SK-N-SH (cell line): ENCODE data around the gene RALGDS. TPM values are rescaled to one million over a fixed set of nuclear protein-coding genes. Genes with fewer than 3 reads are reported as not detected.
A peak's percentile ranks its signal among the peaks of the same experiment; 100 is the strongest.

Experiments used
- CTCF ChIA-PET: fragments of 300-600, 350-600 bp; formaldehyde crosslinking; extraction: SDS; loops from one replicate; lab custom pipeline; 2021; lab: Yijun Ruan, JAX
- POLR2A ChIA-PET: fragments of 350-600 bp; sonication (Branson Sonifier 250); formaldehyde crosslinking; extraction: SDS; loops from one replicate; lab custom pipeline; 2020; ENCODE audit warnings: antibody characterized with exemption, inconsistent platforms; lab: Yijun Ruan, JAX
- DNase-seq: peaks from one replicate; pipeline ENCODE4 v3.0.0; 2012
- H2AFZ ChIP-seq: fragments of 200-600 bp; sonication (generic); 2 replicates; pipeline ENCODE4 v1.8.1; 2016; ENCODE audit warnings: antibody characterized with exemption, mild to moderate bottlenecking, low read depth
- H3F3A ChIP-seq: fragments of 200-600 bp; sonication (generic); replicated peaks from 2 replicates; pipeline ENCODE3; 2016; ENCODE audit warnings: antibody characterized with exemption, mild to moderate bottlenecking; ENCODE audit not compliant: insufficient read depth
- H3K27ac ChIP-seq, 2 experiments: fragments of 200-500 bp in 1 of 2; fragments of 200-600 bp in 1 of 2; sonication (Bioruptor generic) in 1 of 2; sonication (generic), shearing (Covaris generic) in 1 of 2; 2 replicates each; pipeline versions ENCODE4 v1.5.1 to v1.6.1; 2014 to 2016; ENCODE audit warnings: low read depth in 2 of 2, inconsistent platforms in 1 of 2, low read length in 1 of 2, mild to moderate bottlenecking in 1 of 2, mixed read lengths in 1 of 2
- H3K27me3 ChIP-seq: fragments of 200-600 bp; sonication (generic), shearing (Covaris generic); 2 replicates; pipeline ENCODE4 v1.6.1; 2016; ENCODE audit warnings: mixed run types; ENCODE audit not compliant: insufficient read depth
- H3K36me3 ChIP-seq, 2 experiments: fragments of 200-500 bp in 1 of 2; fragments of 200-600 bp in 1 of 2; sonication (Bioruptor generic) in 1 of 2; sonication (generic) in 1 of 2; replicated peaks in 1 of 2; 2 replicates each; pipeline versions ENCODE3 to v1.5.1; 2014 to 2016; ENCODE audit warnings: low read length in 1 of 2, mild to moderate bottlenecking in 1 of 2; ENCODE audit not compliant: insufficient read depth in 2 of 2, control insufficient read depth in 1 of 2
- H3K4me1 ChIP-seq, 2 experiments: fragments of 200-500 bp in 1 of 2; fragments of 200-600 bp in 1 of 2; sonication (Bioruptor generic) in 1 of 2; sonication (generic), shearing (Covaris generic) in 1 of 2; 2 replicates each; pipeline versions ENCODE4 v1.5.1 to v1.6.1; 2014 to 2016; ENCODE audit warnings: low read depth in 1 of 2, low read length in 1 of 2, mixed run types in 1 of 2; ENCODE audit not compliant: insufficient read depth in 2 of 2, control insufficient read depth in 1 of 2
- H3K4me2 ChIP-seq: fragments of 200-600 bp; sonication (generic), shearing (Covaris generic); 2 replicates; pipeline ENCODE4 v1.6.1; 2017; ENCODE audit warnings: mixed run types
- H3K4me3 ChIP-seq, 2 experiments: fragments of 200-500 bp in 1 of 2; fragments of 200-600 bp in 1 of 2; sonication (Bioruptor generic) in 1 of 2; sonication (generic), shearing (Covaris generic) in 1 of 2; 2 replicates each; pipeline versions ENCODE4 v1.5.1 to v1.8.1; 2014 to 2016; ENCODE audit warnings: low read depth in 2 of 2, inconsistent platforms in 1 of 2, low read length in 1 of 2, mild to moderate bottlenecking in 1 of 2, mixed read lengths in 1 of 2, moderate library complexity in 1 of 2
- H3K79me2 ChIP-seq: fragments of 200-600 bp; sonication (generic); 2 replicates; pipeline ENCODE4 v1.8.1; 2017; ENCODE audit warnings: mild to moderate bottlenecking; ENCODE audit not compliant: insufficient read depth
- H3K9ac ChIP-seq: fragments of 200-600 bp; sonication (generic); 2 replicates; pipeline ENCODE4 v1.6.1; 2017; ENCODE audit warnings: mixed run types
- H3K9me2 ChIP-seq: fragments of 200-600 bp; sonication (generic); 2 replicates; pipeline ENCODE4 v1.6.1; 2017; ENCODE audit warnings: mixed run types
- H3K9me3 ChIP-seq: fragments of 200-600 bp; sonication (generic); 2 replicates; pipeline ENCODE4 v1.6.1; 2017; ENCODE audit warnings: mixed run types, mild to moderate bottlenecking, moderate library complexity
- H4K20me1 ChIP-seq: fragments of 200-600 bp; sonication (generic); 2 replicates; pipeline ENCODE4 v1.6.1; 2017; ENCODE audit warnings: mild to moderate bottlenecking, mixed run types; ENCODE audit not compliant: insufficient read depth
- CHD2 ChIP-seq: fragments of 150-350 bp; IDR thresholded peaks from 2 replicates; pipeline ENCODE4 v1.6.1; 2018; ENCODE audit warnings: low read length; ENCODE audit not compliant: partially characterized antibody
- CTCF ChIP-seq: fragments of 200-600 bp; sonication (generic); IDR thresholded peaks from 2 replicates; pipeline ENCODE4 v1.6.1; 2017; ENCODE audit warnings: antibody characterized with exemption, mild to moderate bottlenecking, moderate library complexity
- EP300 ChIP-seq, 2 experiments: IDR thresholded peaks; 2 replicates each; pipeline versions ENCODE4 v1.4.0 to v1.6.1; 2012; ENCODE audit warnings: borderline replicate concordance in 1 of 2, low read depth in 1 of 2, low read length in 1 of 2
- EZH2phosphoT487 ChIP-seq: fragments of 200-600 bp; sonication (generic); IDR thresholded peaks from 2 replicates; pipeline ENCODE4 v1.6.1; 2017; ENCODE audit warnings: low read depth, mixed run types, mild to moderate bottlenecking, antibody characterized with exemption, moderate library complexity, borderline replicate concordance
- FOSL2 ChIP-seq: IDR thresholded peaks from 2 replicates; pipeline ENCODE4 v1.4.0; 2012; ENCODE audit warnings: low read depth, mild to moderate bottlenecking, moderate library complexity, borderline replicate concordance
- FOXJ3 ChIP-seq: sonication (generic); formaldehyde crosslinking; IDR thresholded peaks from 2 replicates; pipeline ENCODE4 v1.5.1; 2020; ENCODE audit warnings: mild to moderate bottlenecking, missing genetic modification reagents
- FOXM1 ChIP-seq: IDR thresholded peaks from 2 replicates; pipeline ENCODE4 v1.4.0; 2012; ENCODE audit warnings: low read depth, mild to moderate bottlenecking
- GATA2 ChIP-seq: sonication (generic); formaldehyde crosslinking; IDR thresholded peaks from 2 replicates; pipeline ENCODE4 v1.5.0; 2020; ENCODE audit warnings: mild to moderate bottlenecking, missing genetic modification reagents
- IRF3 ChIP-seq: fragments of 150-350 bp; IDR thresholded peaks from 2 replicates; pipeline ENCODE4 v1.6.1; 2016; ENCODE audit warnings: mild to moderate bottlenecking, low read depth, low read length
- JUND ChIP-seq: IDR thresholded peaks from 2 replicates; pipeline ENCODE4 v1.4.0; 2012
- MAX ChIP-seq: IDR thresholded peaks from 2 replicates; pipeline ENCODE4 v1.4.0; 2012; ENCODE audit warnings: low read depth
- MEF2A ChIP-seq: IDR thresholded peaks from 2 replicates; pipeline ENCODE4 v1.4.0; 2012; ENCODE audit warnings: low read depth, borderline replicate concordance
- MXI1 ChIP-seq: IDR thresholded peaks from 2 replicates; pipeline ENCODE4 v1.6.1; 2012; ENCODE audit warnings: mild to moderate bottlenecking, low read depth, low read length, improper control_type of control experiment
- NFIC ChIP-seq: IDR thresholded peaks from 2 replicates; pipeline ENCODE4 v1.4.0; 2012; ENCODE audit warnings: borderline replicate concordance
- NRF1 ChIP-seq: IDR thresholded peaks from 2 replicates; pipeline ENCODE4 v1.6.1; 2012; ENCODE audit warnings: low read depth, mild to moderate bottlenecking, low read length
- POLR2AphosphoS5 ChIP-seq: IDR thresholded peaks from 2 replicates; pipeline ENCODE4 v1.6.1; 2012; ENCODE audit warnings: low read depth, low read length
- RAD21 ChIP-seq: IDR thresholded peaks from 2 replicates; pipeline ENCODE4 v1.6.1; 2012; ENCODE audit warnings: mild to moderate bottlenecking, low read length
- RCOR1 ChIP-seq: fragments of 150-350 bp; IDR thresholded peaks from 2 replicates; pipeline ENCODE4 v1.6.1; 2017; ENCODE audit warnings: antibody characterized with exemption, low read length
- RFX5 ChIP-seq: IDR thresholded peaks from 2 replicates; pipeline ENCODE4 v1.6.1; 2012; ENCODE audit warnings: mild to moderate bottlenecking, improper control_type of control experiment, low read length
- SIN3A ChIP-seq: IDR thresholded peaks from 2 replicates; pipeline ENCODE4 v1.6.1; 2012; ENCODE audit warnings: low read depth, mild to moderate bottlenecking, low read length, moderate library complexity, borderline replicate concordance
- SMC3 ChIP-seq: IDR thresholded peaks from 2 replicates; pipeline ENCODE4 v1.6.1; 2012; ENCODE audit warnings: low read depth, low read length, improper control_type of control experiment
- TAF1 ChIP-seq: IDR thresholded peaks from 2 replicates; pipeline ENCODE4 v1.6.1; 2012; ENCODE audit warnings: low read depth, mild to moderate bottlenecking, low read length, moderate library complexity, borderline replicate concordance
- TEAD4 ChIP-seq: IDR thresholded peaks from 2 replicates; pipeline ENCODE4 v1.4.0; 2012; ENCODE audit warnings: mild to moderate bottlenecking, borderline replicate concordance; ENCODE audit not compliant: insufficient read depth
- USF2 ChIP-seq: fragments of 150-350 bp; IDR thresholded peaks from 2 replicates; pipeline ENCODE4 v1.6.1; 2017; ENCODE audit warnings: antibody characterized with exemption, low read length, low read depth, borderline replicate concordance
- ZBTB33 ChIP-seq: IDR thresholded peaks from 2 replicates; pipeline ENCODE4 v1.4.0; 2012; ENCODE audit warnings: low read depth, borderline replicate concordance
- WGBS: methylation state at CpG from one replicate; pipeline ENCODE4 v1.1.6; 2017; ENCODE audit warnings: low lambda C conversion rate; 5-methylcytosine and 5-hydroxymethylcytosine counted together
- polyA plus RNA-seq, 3 experiments: library from polyadenylated mRNA; depleted of rRNA; stranded (reverse); fragments of >200 nt; gene quantifications; 2 replicates each; pipeline ENCODE4 v1.2.3, GENCODE V29; 2012
- TF ChIP-seq, protein P1 (sequence below): IDR thresholded peaks from 2 replicates; pipeline ENCODE4; 2012

Gene RALGDS
- polyA plus RNA-seq, 1 of the 3 experiments (the other 2 are of a cell fraction): 64.7 TPM

DNA sequence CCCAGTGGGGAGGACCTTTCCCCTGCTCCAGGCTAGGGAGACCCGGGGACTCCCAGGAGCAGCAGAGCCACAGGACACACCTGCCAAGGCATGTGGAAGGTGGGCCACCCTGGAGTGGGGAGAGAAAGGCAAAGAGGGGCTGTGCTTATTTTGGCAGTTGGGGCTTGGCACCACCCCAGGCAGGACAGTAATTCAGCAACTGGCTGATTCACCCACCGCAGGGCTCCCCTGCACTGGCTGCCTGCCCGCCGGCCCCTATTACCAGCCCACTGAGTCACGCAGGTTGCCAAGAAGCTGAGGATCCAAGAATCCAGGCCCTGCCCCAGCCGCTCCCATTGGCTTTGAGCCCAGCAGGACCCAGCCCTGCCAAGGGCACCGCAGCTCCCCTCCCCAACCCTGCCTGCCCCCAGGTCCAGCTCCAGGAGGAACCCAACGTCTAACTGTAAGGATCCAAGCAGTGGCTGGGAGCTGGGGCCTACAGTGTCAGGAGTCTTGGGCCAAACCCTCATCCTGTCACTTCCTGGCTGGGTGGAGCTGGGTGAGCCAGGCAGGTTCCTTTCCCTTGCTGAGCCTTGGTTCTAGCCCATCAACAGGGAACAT is 14.2 kb upstream of the RALGDS start:
- H3K9ac ChIP-seq: peak overlapping the region; percentile 47
- peaks cover 66% of the 10 kb centered on the region for H4K20me1 ChIP-seq
- peak overlapping the region; percentile 62 for H3K4me2 ChIP-seq
- peaks cover 14% of the 10 kb centered on the region; the same call in 1 of the 2 replicates for H3K79me2 ChIP-seq
- peak; percentile 44 for DNase-seq
- H3K9me2 ChIP-seq: no peaks in the 10 kb centered on the region
- POLR2A ChIA-PET: interaction anchor here (1.1 kb wide), 1 partner anchor 20 kb away, joined by 4 read pairs; no protein-coding TSS in a partner anchor
- 17% methylated on average over 8 of the region's 8 CpGs for WGBS
- no peak overlapping the region for H2AFZ ChIP-seq
- H3K36me3 ChIP-seq: no peaks in the 10 kb centered on the region
- H3K9me3 ChIP-seq: no peaks in the 10 kb centered on the region
- H3K27ac ChIP-seq: peak overlapping the region; percentile 89 to 97
- peaks cover 23% of the 10 kb centered on the region for H3F3A ChIP-seq
- H3K4me3 ChIP-seq: no peak overlapping the region
- no peaks in the 10 kb centered on the region for H3K27me3 ChIP-seq
- peaks cover 27 to 66% of the 10 kb centered on the region in 2 experiments; a peak in 3 of 4 replicates for H3K4me1 ChIP-seq
- CTCF ChIA-PET: interaction anchor here (0.5 to 12.1 kb wide), 7 partner anchors 11 to 113 kb away, joined by 3 to 163 read pairs (median 3); no protein-coding TSS in a partner anchor
- TF ChIP-seq TAF1 (no peak), SMC3 (no peak), EZH2phosphoT487 (no peak), EP300 (IDR thresholded peaks at IDR 0.05; ENCODE audit: borderline replicate concordance in 1 of 2, low read depth in 1 of 2, low read length in 1 of 2) (peak in 1 of 2 experiments; percentile 87; a peak in 2 of 4 replicates), FOSL2 (peak; percentile 98), CHD2 (no peak), IRF3 (no peak), FOXJ3 (CRISPR knock-in tag) (no peak), TEAD4 (peak; percentile 71; the same call in 1 of the 2 replicates), CTCF (no peak), MAX (no peak), USF2 (no peak), NRF1 (no peak), RFX5 (no peak), POLR2AphosphoS5 (peak; percentile 68; the same call in 1 of the 2 replicates), GATA2 (CRISPR knock-in tag) (no peak), MXI1 (no peak), MEF2A (no peak; the same call in 1 of the 2 replicates), JUND (no peak; the same call in 1 of the 2 replicates), FOXM1 (no peak), ZBTB33 (no peak; the same call in 1 of the 2 replicates), RAD21 (no peak), NFIC (peak; percentile 100), RCOR1 (no peak), SIN3A (no peak)
- TF ChIP-seq, protein P1, sequence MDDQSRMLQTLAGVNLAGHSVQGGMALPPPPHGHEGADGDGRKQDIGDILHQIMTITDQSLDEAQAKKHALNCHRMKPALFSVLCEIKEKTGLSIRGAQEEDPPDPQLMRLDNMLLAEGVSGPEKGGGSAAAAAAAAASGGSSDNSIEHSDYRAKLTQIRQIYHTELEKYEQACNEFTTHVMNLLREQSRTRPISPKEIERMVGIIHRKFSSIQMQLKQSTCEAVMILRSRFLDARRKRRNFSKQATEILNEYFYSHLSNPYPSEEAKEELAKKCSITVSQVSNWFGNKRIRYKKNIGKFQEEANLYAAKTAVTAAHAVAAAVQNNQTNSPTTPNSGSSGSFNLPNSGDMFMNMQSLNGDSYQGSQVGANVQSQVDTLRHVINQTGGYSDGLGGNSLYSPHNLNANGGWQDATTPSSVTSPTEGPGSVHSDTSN: peak; percentile 74
